SK-N-MC (cell line): Measurements from ENCODE around the gene CNNM3.

Experiments used
- DNase-seq: peaks from one replicate; pipeline ENCODE4 v3.0.0-alpha.2; 2011; ENCODE audit warnings: low read depth, low spot score
- H3K27ac ChIP-seq: fragments of 200-600 bp; sonication (generic); 2 replicates; pipeline ENCODE4 v1.5.1; 2016; ENCODE audit warnings: mixed run types
- H3K36me3 ChIP-seq: fragments of 200-600 bp; sonication (generic); 2 replicates; pipeline ENCODE4 v1.6.1; 2017; ENCODE audit warnings: antibody characterized with exemption, low read length, mixed read lengths; ENCODE audit not compliant: insufficient read depth
- H3K4me3 ChIP-seq: fragments of 200-600 bp; sonication (generic); 2 replicates; pipeline ENCODE4 v1.5.1; 2016
- H3K9ac ChIP-seq: fragments of 200-600 bp; sonication (generic); 2 replicates; pipeline ENCODE4 v1.8.0; 2017; ENCODE audit warnings: mixed run types, mixed read lengths; ENCODE audit not compliant: insufficient read length
- H3K9me3 ChIP-seq: fragments of 200-600 bp; sonication (generic); 2 replicates; pipeline ENCODE4 v1.6.1; 2017; ENCODE audit warnings: low read depth, mild to moderate bottlenecking, antibody characterized with exemption, low read length, moderate library complexity, mixed read lengths
- EZH2 ChIP-seq: fragments of 200-600 bp; sonication (generic); IDR thresholded peaks from one replicate; pipeline ENCODE4 v1.6.1; 2017; ENCODE audit warnings: antibody characterized with exemption
- FOXP2 ChIP-seq: optimal IDR thresholded peaks from 2 replicates; pipeline ENCODE3; 2011; ENCODE audit warnings: mild to moderate bottlenecking, moderate library complexity; ENCODE audit not compliant: insufficient read depth; ENCODE audit errors: extremely low read length, control extremely low read depth
- POLR2AphosphoS5 ChIP-seq: IDR thresholded peaks from 2 replicates; pipeline ENCODE4 v1.6.1; 2012; ENCODE audit warnings: mild to moderate bottlenecking, low read depth, low read length, borderline replicate concordance

CNNM3 gene

GRCh38 chr2:96822786-96823185 lies 6.7 kb downstream of the CNNM3 start:
- DNase-seq, result no peak
- Histone ChIP-seq H3K9ac (no peak overlapping the region), H3K36me3 (no peaks in the 10 kb centered on the region)

GRCh38 chr2:96823198-96823597 lies 7.1 kb downstream of the CNNM3 start:
- H3K9me3 ChIP-seq, result no peaks in the 10 kb centered on the region
- no peak for DNase-seq
- H3K4me3 ChIP-seq, result no peak overlapping the region
- H3K9ac ChIP-seq, result no peak overlapping the region
- no peaks in the 10 kb centered on the region; the same call in 1 of the 2 replicates for H3K36me3 ChIP-seq
- TF ChIP-seq EZH2 (no peak), POLR2AphosphoS5 (no peak), FOXP2 (no peak)
- H3K27ac ChIP-seq, result no peak overlapping the region

More at GRCh38 chr2:96822786-96823185, 6.7 kb downstream of the CNNM3 start:
- Histone ChIP-seq H3K9me3 (no peaks in the 10 kb centered on the region), H3K4me3 (no peak overlapping the region), H3K27ac (no peak overlapping the region)
- TF ChIP-seq POLR2AphosphoS5 (no peak), FOXP2 (no peak), EZH2 (no peak)

DNA sequence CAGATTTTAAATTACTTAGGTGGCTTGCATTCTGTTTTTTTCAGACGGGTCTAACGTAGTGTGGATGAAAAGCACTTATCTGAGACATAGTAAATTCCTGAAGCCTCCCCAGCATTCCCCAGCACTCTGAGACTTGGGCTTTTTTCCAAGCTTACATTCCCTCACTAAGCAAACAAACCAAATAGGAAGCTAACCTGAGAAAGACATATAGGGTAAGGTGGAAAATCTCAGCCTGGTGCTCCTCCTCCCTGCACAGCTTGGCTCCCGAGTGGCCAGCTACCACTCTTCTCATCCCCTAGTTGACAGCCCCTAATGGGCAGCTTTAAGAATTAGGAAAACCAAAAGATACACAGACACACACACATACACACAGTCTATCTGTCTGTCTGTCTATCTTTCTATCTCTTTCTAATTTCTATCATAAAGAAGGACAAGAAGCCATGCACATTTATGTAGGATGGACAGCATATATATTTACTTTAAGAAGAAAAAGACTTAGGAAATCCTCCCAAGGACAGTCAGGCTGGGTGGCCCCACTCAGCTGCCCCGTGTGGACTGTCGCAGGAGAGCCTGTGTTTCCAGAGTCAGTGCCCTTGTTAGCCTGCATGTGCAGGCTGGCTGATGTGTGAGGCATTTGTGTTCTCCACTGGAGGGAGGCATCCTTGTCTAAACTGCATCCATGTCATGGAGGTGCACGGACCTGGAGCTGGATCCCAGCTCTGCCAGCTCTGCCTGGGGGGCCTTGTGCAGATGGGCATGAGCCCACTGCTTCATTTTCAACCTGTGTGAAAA lies 8.2 kb downstream of the CNNM3 start:
- H3K36me3 ChIP-seq, result peaks cover 5% of the 10 kb centered on the region; the same call in 1 of the 2 replicates
- no peak overlapping the region for H3K4me3 ChIP-seq
- DNase-seq, result no peak
- no peak overlapping the region for H3K9ac ChIP-seq
- no peaks in the 10 kb centered on the region for H3K9me3 ChIP-seq
- H3K27ac ChIP-seq, result no peak overlapping the region
- TF ChIP-seq FOXP2 (no peak), POLR2AphosphoS5 (no peak), EZH2 (no peak)

GRCh38 chr2:96825057-96825456 lies 9.0 kb downstream of the CNNM3 start:
- DNase-seq, result no peak
- H3K9ac ChIP-seq, result no peak overlapping the region
- TF ChIP-seq POLR2AphosphoS5 (no peak), FOXP2 (no peak), EZH2 (no peak)
- H3K4me3 ChIP-seq, result no peak overlapping the region
- no peaks in the 10 kb centered on the region for H3K9me3 ChIP-seq
- H3K27ac ChIP-seq, result no peak overlapping the region
- peaks cover 8% of the 10 kb centered on the region; the same call in 1 of the 2 replicates for H3K36me3 ChIP-seq

DNA sequence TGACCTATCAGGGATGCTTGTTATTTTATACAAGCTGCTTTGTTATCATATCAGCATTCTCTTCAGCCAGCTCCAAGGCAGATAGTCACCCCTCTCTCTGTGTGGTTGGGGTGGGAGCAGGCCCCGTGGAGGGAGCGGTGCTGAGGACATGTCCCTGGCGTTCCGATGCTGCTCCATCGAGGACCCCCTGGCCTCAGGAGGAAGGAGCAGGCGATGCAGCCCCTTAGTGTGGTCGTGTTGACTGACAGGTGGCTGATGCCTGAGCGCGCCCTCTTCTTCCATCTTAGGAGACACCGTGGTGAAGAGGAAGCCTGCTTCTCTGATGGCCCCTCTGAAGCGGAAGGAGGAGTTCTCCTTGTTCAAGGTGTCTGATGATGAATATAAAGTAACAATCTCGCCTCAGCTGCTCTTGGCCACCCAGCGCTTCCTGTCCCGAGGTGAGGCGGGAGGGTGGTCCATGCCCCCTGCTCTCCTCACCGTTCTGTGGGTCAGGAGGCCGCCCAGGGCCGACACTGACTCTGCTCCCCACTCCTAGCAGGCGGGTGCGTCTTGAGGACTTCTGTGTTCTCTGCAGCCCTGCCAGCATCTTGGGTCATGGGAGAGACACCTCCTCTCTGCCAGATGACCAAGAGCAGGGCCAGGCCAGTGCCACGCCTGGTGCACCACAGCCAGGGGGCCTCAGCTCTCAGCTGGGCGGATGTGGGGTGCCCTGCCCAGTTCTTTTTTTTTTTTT lies 10.6 kb downstream of the CNNM3 start:
- TF ChIP-seq EZH2, result no peak
- Histone ChIP-seq H3K4me3 (no peak overlapping the region), H3K27ac (no peak overlapping the region), H3K9me3 (no peaks in the 10 kb centered on the region), H3K36me3 (peaks cover 15% of the 10 kb centered on the region; the same call in 1 of the 2 replicates), H3K9ac (no peak overlapping the region)
- DNase-seq, result no peak

GRCh38 chr2:96828436-96828835 lies 12.4 kb downstream of the CNNM3 start:
- no peak for TF ChIP-seq FOXP2
- TF ChIP-seq EZH2, result no peak
- TF ChIP-seq POLR2AphosphoS5, result no peak
- H3K27ac ChIP-seq, result no peak overlapping the region
- no peak overlapping the region for H3K4me3 ChIP-seq
- DNase-seq, result no peak
- H3K9me3 ChIP-seq, result no peaks in the 10 kb centered on the region
- no peak overlapping the region for H3K9ac ChIP-seq
- H3K36me3 ChIP-seq, result peaks cover 15% of the 10 kb centered on the region; the same call in 1 of the 2 replicates

- Histone ChIP-seq H3K36me3 (peaks cover 15% of the 10 kb centered on the region; the same call in 1 of the 2 replicates), H3K9me3 (no peaks in the 10 kb centered on the region), H3K4me3 (no peak overlapping the region), H3K9ac (no peak overlapping the region), H3K27ac (no peak overlapping the region)
- DNase-seq, result no peak
- TF ChIP-seq POLR2AphosphoS5 (no peak), FOXP2 (no peak), EZH2 (no peak)
These were observed 12.8 kb downstream of the CNNM3 start for GRCh38 chr2:96828874-96829273.

DNA sequence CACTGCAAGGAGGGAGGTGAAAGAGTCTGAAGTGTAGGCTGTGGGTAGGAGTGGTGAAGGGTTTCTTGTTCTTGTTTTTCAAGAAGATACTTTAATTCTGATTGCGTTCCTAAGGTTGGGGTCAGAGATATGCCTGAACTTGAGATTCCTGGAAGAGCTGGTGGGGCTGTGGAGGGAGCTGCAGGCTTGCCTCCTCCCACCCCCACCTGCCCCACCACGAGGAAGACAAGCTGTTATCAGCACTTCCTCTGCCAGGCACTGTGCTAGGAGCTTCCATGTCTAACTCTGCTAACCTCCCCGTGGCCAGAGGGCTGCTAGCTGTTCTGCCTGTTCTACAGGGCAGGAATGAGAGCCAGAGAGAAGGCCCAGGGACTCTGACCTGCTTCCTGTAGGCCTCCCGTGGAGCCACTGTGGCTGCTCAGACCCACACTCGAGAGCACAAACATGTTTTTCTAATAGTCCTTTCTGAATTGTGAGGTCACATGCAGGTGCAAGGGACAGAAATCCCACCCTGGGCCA lies 14.0 kb downstream of the CNNM3 start:
- H3K4me3 ChIP-seq, result no peak overlapping the region
- H3K9ac ChIP-seq, result no peak overlapping the region
- H3K27ac ChIP-seq, result no peak overlapping the region
- no peak for DNase-seq
- H3K9me3 ChIP-seq, result no peaks in the 10 kb centered on the region
- no peak for TF ChIP-seq EZH2
- TF ChIP-seq FOXP2, result no peak
- no peak for TF ChIP-seq POLR2AphosphoS5
- H3K36me3 ChIP-seq, result peaks cover 15% of the 10 kb centered on the region; the same call in 1 of the 2 replicates
